Sigmoid colon (tissue), 7 donors: ENCODE data around the gene PCCB. TPM values are rescaled to one million over a fixed set of nuclear protein-coding genes. Genes with fewer than 3 reads are reported as not detected.

ENCODE experiments used
- DNase-seq: peaks from one replicate; pipeline ENCODE4 v3.0.0-alpha.2; 2019
- H3K27ac ChIP-seq, 4 donors: fragments of 200-600 bp; sonication (generic); one replicate each; pipeline ENCODE4 v1.5.1; 2016 to 2019; ENCODE audit warnings: mild to moderate bottlenecking in 1 of 4
- H3K27me3 ChIP-seq, 3 donors: fragments of 200-600 bp; sonication (generic); one replicate each; pipeline ENCODE4 v1.5.1; 2019; ENCODE audit warnings: mild to moderate bottlenecking in 1 of 3
- H3K36me3 ChIP-seq, 4 donors: fragments of 200-600 bp; sonication (generic); one replicate each; pipeline ENCODE4 v1.5.1; 2016 to 2019
- H3K4me1 ChIP-seq, 4 donors: fragments of 200-600 bp; sonication (generic); one replicate each; pipeline ENCODE4 v1.5.1; 2017 to 2019
- H3K4me3 ChIP-seq, 4 donors: fragments of 200-600 bp; sonication (generic); one replicate each; pipeline ENCODE4 v1.5.1; 2017 to 2019; ENCODE audit warnings: mild to moderate bottlenecking in 2 of 4, moderate library complexity in 1 of 4
- H3K9me3 ChIP-seq, 4 donors: fragments of 200-600 bp in 3 of 4; sonication (generic) in 3 of 4; one replicate each; pipeline versions ENCODE4 v1.5.1 to v1.6.1; 2013 to 2019
- CTCF ChIP-seq, 4 experiments: fragments of 450-650 bp in 3 of 4; fragments of 200-600 bp in 1 of 4; IDR thresholded peaks; one replicate each; pipeline ENCODE4 v1.5.1; 2016 to 2019; ENCODE audit warnings: antibody characterized with exemption in 4 of 4, mild to moderate bottlenecking in 3 of 4, moderate library complexity in 2 of 4
- EP300 ChIP-seq, 4 donors: sonication (generic); formaldehyde crosslinking; IDR thresholded peaks; one replicate each; pipeline ENCODE4 v1.6.1; 2017; ENCODE audit warnings: antibody characterized with exemption in 4 of 4
- POLR2A ChIP-seq, 2 donors: fragments of 450-650 bp; IDR thresholded peaks; one replicate each; pipeline ENCODE4 v1.6.1; 2016; ENCODE audit warnings: antibody characterized with exemption in 2 of 2, mild to moderate bottlenecking in 2 of 2, moderate library complexity in 2 of 2
- POLR2AphosphoS5 ChIP-seq, 4 donors: sonication (generic); formaldehyde crosslinking; IDR thresholded peaks; one replicate each; pipeline ENCODE4 v1.6.1; 2017; ENCODE audit warnings: antibody characterized with exemption in 4 of 4
- WGBS, 2 donors: extraction: QIAGEN DNeasy Blood & Tissue Kit; methylation state at CpG; one replicate each; pipeline ENCODE4 v1.1.7; 2013; 5-methylcytosine and 5-hydroxymethylcytosine counted together
- intact Hi-C: fragments of 100-400 bp; cut with DNase I; formaldehyde crosslinking; loops from one replicate; pipeline ENCODE4 v1.15.1; 2023
- polyA plus RNA-seq, 3 donors: library from polyadenylated mRNA; stranded (reverse); fragments of 200-250 nt; gene quantifications; one replicate each; pipeline ENCODE4 v1.2.3, GENCODE V29; 2013
- total RNA-seq, 4 donors: library from RNA; depleted of rRNA; stranded (reverse); fragments of >200 nt; gene quantifications; one replicate each; pipeline ENCODE4 v1.1.0, GENCODE V29; 2016
- donor health status: healthy with polysubstance abuse.
- donor health status: Bipolar disorder and iron deficiency.
- donor health status: healthy.

Gene PCCB
- total and polyA plus RNA-seq, 7 donors = 24.8 to 64.3 (median 31.2) TPM

GRCh38 chr3:136276049-136276755 is 26.1 kb downstream of the PCCB start:
- Histone ChIP-seq H3K4me3 (no peak overlapping the region), H3K27ac (no peak overlapping the region), H3K4me1 (no peaks in the 10 kb centered on the region), H3K36me3 (peaks cover 0 to 28% (median 3%) of the 10 kb centered on the region in 4 donors), H3K9me3 (peaks cover 4 to 7% (median 4%) of the 10 kb centered on the region in 4 donors), H3K27me3 (no peaks in the 10 kb centered on the region)
- TF ChIP-seq POLR2A (IDR thresholded peaks at IDR 0.05) = no peak
- 97 to 99% methylated on average over 4 of the region's 4 CpGs for WGBS, 2 donors
- intact Hi-C loops = no loop called here
- DNase-seq = no peak

GRCh38 chr3:136277115-136277514 is 27.0 kb downstream of the PCCB start:
- TF ChIP-seq POLR2A (IDR thresholded peaks at IDR 0.05) = no peak
- no peak for TF ChIP-seq CTCF (IDR thresholded peaks at IDR 0.05)
- no peak for TF ChIP-seq POLR2AphosphoS5 (IDR thresholded peaks at IDR 0.05)
- TF ChIP-seq EP300 (IDR thresholded peaks at IDR 0.05) = no peak
- no peak overlapping the region for H3K4me3 ChIP-seq
- H3K27ac ChIP-seq = no peak overlapping the region
- no peak for DNase-seq
- H3K9me3 ChIP-seq = peaks cover 4 to 9% (median 4%) of the 10 kb centered on the region in 4 donors
- peaks cover 0 to 28% (median 4%) of the 10 kb centered on the region in 4 donors for H3K36me3 ChIP-seq
- H3K4me1 ChIP-seq = no peaks in the 10 kb centered on the region
- no peaks in the 10 kb centered on the region for H3K27me3 ChIP-seq
- WGBS, 2 donors = 92 to 95% methylated on average over 5 of the region's 5 CpGs
- intact Hi-C loops = no loop called here

GRCh38 chr3:136277634-136278033 is 27.5 kb downstream of the PCCB start:
- H3K4me1 ChIP-seq = no peaks in the 10 kb centered on the region
- DNase-seq = no peak
- H3K27ac ChIP-seq = no peak overlapping the region
- H3K27me3 ChIP-seq = no peaks in the 10 kb centered on the region
- intact Hi-C loops = no loop called here
- 91% methylated on average over 4 of the region's 4 CpGs for WGBS, 2 donors
- H3K4me3 ChIP-seq = no peak overlapping the region
- H3K9me3 ChIP-seq = peaks cover 4 to 9% (median 4%) of the 10 kb centered on the region in 4 donors
- no peak for TF ChIP-seq EP300 (IDR thresholded peaks at IDR 0.05)
- TF ChIP-seq POLR2AphosphoS5 (IDR thresholded peaks at IDR 0.05) = no peak
- TF ChIP-seq POLR2A (IDR thresholded peaks at IDR 0.05) = no peak
- TF ChIP-seq CTCF (IDR thresholded peaks at IDR 0.05) = no peak
- H3K36me3 ChIP-seq = peaks cover 0 to 28% (median 4%) of the 10 kb centered on the region in 4 donors

- Histone ChIP-seq H3K9me3 (peaks cover 4 to 9% (median 4%) of the 10 kb centered on the region in 4 donors), H3K27ac (no peak overlapping the region), H3K27me3 (no peaks in the 10 kb centered on the region), H3K4me1 (peaks cover 0 to 5% (median 0%) of the 10 kb centered on the region in 4 donors), H3K36me3 (peaks cover 0 to 39% (median 6%) of the 10 kb centered on the region in 4 donors), H3K4me3 (no peak overlapping the region)
- TF ChIP-seq POLR2AphosphoS5 (IDR thresholded peaks at IDR 0.05) (no peak), CTCF (IDR thresholded peaks at IDR 0.05) (no peak), POLR2A (IDR thresholded peaks at IDR 0.05) (no peak), EP300 (IDR thresholded peaks at IDR 0.05) (no peak)
- intact Hi-C loops = no loop called here
- no peak for DNase-seq
These were observed 29.0 kb downstream of the PCCB start for GRCh38 chr3:136279092-136279491.

- no peak for DNase-seq
- no peak for TF ChIP-seq CTCF (IDR thresholded peaks at IDR 0.05)
- TF ChIP-seq POLR2AphosphoS5 (IDR thresholded peaks at IDR 0.05) = no peak
- no peak for TF ChIP-seq POLR2A (IDR thresholded peaks at IDR 0.05)
- no peak for TF ChIP-seq EP300 (IDR thresholded peaks at IDR 0.05)
- Histone ChIP-seq H3K4me1 (peaks cover 0 to 5% (median 0%) of the 10 kb centered on the region in 4 donors), H3K4me3 (no peak overlapping the region), H3K27ac (no peak overlapping the region), H3K27me3 (no peaks in the 10 kb centered on the region), H3K36me3 (peaks cover 3 to 57% (median 10%) of the 10 kb centered on the region in 4 donors), H3K9me3 (peaks cover 4 to 9% (median 4%) of the 10 kb centered on the region in 4 donors)
- intact Hi-C loops = no loop called here
- 97 to 99% methylated on average over 2 of the region's 2 CpGs for WGBS, 2 donors
These were observed 30.8 kb downstream of the PCCB start for GRCh38 chr3:136280961-136281360.
